Nephron (organoid): Measurements from ENCODE around the gene MOV10L1.
A peak's percentile ranks its signal among the peaks of the same experiment; 100 is the strongest.

ENCODE experiments used
- H3K27ac Mint-ChIP-seq, 3 experiments: 2 replicates each; pipeline ENCODE4 v1.8.0; 2020; ENCODE audit warnings: mixed read lengths in 3 of 3, mild to moderate bottlenecking in 2 of 3, moderate library complexity in 1 of 3
- H3K27me3 Mint-ChIP-seq: 2 replicates; pipeline ENCODE4 v1.8.0; 2021; ENCODE audit warnings: low read depth, mild to moderate bottlenecking, moderate library complexity, mixed read lengths
- H3K36me3 Mint-ChIP-seq: 2 replicates; pipeline ENCODE4 v1.8.0; 2020; ENCODE audit warnings: low read depth, mixed read lengths
- H3K4me1 Mint-ChIP-seq: 2 replicates; pipeline ENCODE4 v1.8.0; 2020; ENCODE audit warnings: mixed read lengths
- H3K4me3 Mint-ChIP-seq, 3 experiments: 2 replicates each; pipeline ENCODE4 v1.8.0; 2020; ENCODE audit warnings: mild to moderate bottlenecking in 3 of 3, mixed read lengths in 3 of 3, moderate library complexity in 2 of 3
- H3K9me3 Mint-ChIP-seq: 2 replicates; pipeline ENCODE4 v1.8.0; 2020; ENCODE audit warnings: mixed read lengths
- CTCF ChIP-seq, 3 experiments: fragments of 200-600 bp; sonication (generic); IDR thresholded peaks; one replicate each; pipeline ENCODE4 v1.5.0; 2021; ENCODE audit warnings: antibody characterized with exemption in 3 of 3; ENCODE audit not compliant: unreplicated experiment in 3 of 3

MOV10L1 gene

GRCh38 chr22:50058061-50058905 is 31.5 kb upstream of the MOV10L1 start, which contains the start of gene TTLL8:
Gene TTLL8, minus strand, starts transcription at chr22:50058298.
- Mint-ChIP-seq H3K27ac (peak within 1 kb of the TSS; percentile 31 to 74 (median 62)), H3K27me3 (peaks cover 42% of the 10 kb centered on the region), H3K4me3 (peak within 1 kb of the TSS; percentile 69 to 77 (median 70)), H3K36me3 (no peaks in the 10 kb centered on the region), H3K9me3 (peaks cover 9% of the 10 kb centered on the region), H3K4me1 (peaks cover 27% of the 10 kb centered on the region)
- no peak for TF ChIP-seq CTCF (IDR thresholded peaks at IDR 0.05; ENCODE audit: unreplicated experiment in 3 of 3)

- TF ChIP-seq CTCF (IDR thresholded peaks at IDR 0.05; ENCODE audit: unreplicated experiment in 3 of 3), result peak; percentile 27 to 37 (median 33)
- peaks cover 27% of the 10 kb centered on the region for H3K4me1 Mint-ChIP-seq
- peaks cover 38% of the 10 kb centered on the region for H3K27me3 Mint-ChIP-seq
- H3K27ac Mint-ChIP-seq, result peak overlapping the region; percentile 31 to 74 (median 62)
- H3K36me3 Mint-ChIP-seq, result no peaks in the 10 kb centered on the region
- peak overlapping the region; percentile 69 to 77 (median 70) for H3K4me3 Mint-ChIP-seq
- H3K9me3 Mint-ChIP-seq, result peaks cover 3% of the 10 kb centered on the region
Observed at GRCh38 chr22:50058906-50059880, 30.6 kb upstream of the MOV10L1 start.

GRCh38 chr22:50059881-50060262 is 29.9 kb upstream of the MOV10L1 start:
- Mint-ChIP-seq H3K27ac (peak overlapping the region; percentile 31 to 74 (median 62)), H3K27me3 (peaks cover 40% of the 10 kb centered on the region), H3K4me1 (peaks cover 27% of the 10 kb centered on the region), H3K9me3 (peaks cover 3% of the 10 kb centered on the region), H3K36me3 (no peaks in the 10 kb centered on the region), H3K4me3 (peak overlapping the region; percentile 69 to 77 (median 70))
- TF ChIP-seq CTCF (IDR thresholded peaks at IDR 0.05; ENCODE audit: unreplicated experiment in 3 of 3), result no peak

- Mint-ChIP-seq H3K27me3 (peaks cover 36% of the 10 kb centered on the region), H3K9me3 (no peaks in the 10 kb centered on the region), H3K4me3 (peak overlapping the region in 1 of 3 experiments; percentile 77), H3K4me1 (peaks cover 30% of the 10 kb centered on the region), H3K27ac (peak overlapping the region in 2 of 3 experiments; percentile 31 to 62), H3K36me3 (no peaks in the 10 kb centered on the region)
- TF ChIP-seq CTCF (IDR thresholded peaks at IDR 0.05; ENCODE audit: unreplicated experiment in 3 of 3), result no peak
Observed at GRCh38 chr22:50060441-50061140, 29.2 kb upstream of the MOV10L1 start.

GRCh38 chr22:50061141-50061823 is 28.5 kb upstream of the MOV10L1 start:
- Mint-ChIP-seq H3K27ac (no peak overlapping the region), H3K9me3 (no peaks in the 10 kb centered on the region), H3K27me3 (peaks cover 30% of the 10 kb centered on the region), H3K4me1 (peaks cover 33% of the 10 kb centered on the region), H3K36me3 (no peaks in the 10 kb centered on the region), H3K4me3 (no peak overlapping the region)
- TF ChIP-seq CTCF (IDR thresholded peaks at IDR 0.05; ENCODE audit: unreplicated experiment in 3 of 3), result no peak
